ENCODE results near the gene NFATC3.

- TF ChIP-seq, protein P1, sequence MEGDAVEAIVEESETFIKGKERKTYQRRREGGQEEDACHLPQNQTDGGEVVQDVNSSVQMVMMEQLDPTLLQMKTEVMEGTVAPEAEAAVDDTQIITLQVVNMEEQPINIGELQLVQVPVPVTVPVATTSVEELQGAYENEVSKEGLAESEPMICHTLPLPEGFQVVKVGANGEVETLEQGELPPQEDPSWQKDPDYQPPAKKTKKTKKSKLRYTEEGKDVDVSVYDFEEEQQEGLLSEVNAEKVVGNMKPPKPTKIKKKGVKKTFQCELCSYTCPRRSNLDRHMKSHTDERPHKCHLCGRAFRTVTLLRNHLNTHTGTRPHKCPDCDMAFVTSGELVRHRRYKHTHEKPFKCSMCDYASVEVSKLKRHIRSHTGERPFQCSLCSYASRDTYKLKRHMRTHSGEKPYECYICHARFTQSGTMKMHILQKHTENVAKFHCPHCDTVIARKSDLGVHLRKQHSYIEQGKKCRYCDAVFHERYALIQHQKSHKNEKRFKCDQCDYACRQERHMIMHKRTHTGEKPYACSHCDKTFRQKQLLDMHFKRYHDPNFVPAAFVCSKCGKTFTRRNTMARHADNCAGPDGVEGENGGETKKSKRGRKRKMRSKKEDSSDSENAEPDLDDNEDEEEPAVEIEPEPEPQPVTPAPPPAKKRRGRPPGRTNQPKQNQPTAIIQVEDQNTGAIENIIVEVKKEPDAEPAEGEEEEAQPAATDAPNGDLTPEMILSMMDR (IDR thresholded peaks at IDR 0.05; ENCODE audit: low read depth, low read length, missing input control): no peak
- TF ChIP-seq TAF1 (conservative IDR thresholded peaks at IDR 0.05) (no peak), SP1 (IDR thresholded peaks at IDR 0.05) (no peak), GABPA (IDR thresholded peaks at IDR 0.05 in 1 of 2, conservative IDR thresholded peaks at IDR 0.05 in 1 of 2) (no peak)
- TF ChIP-seq, protein P2, sequence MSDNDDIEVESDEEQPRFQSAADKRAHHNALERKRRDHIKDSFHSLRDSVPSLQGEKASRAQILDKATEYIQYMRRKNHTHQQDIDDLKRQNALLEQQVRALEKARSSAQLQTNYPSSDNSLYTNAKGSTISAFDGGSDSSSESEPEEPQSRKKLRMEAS (IDR thresholded peaks at IDR 0.05): no peak
- TF ChIP-seq, protein P3, sequence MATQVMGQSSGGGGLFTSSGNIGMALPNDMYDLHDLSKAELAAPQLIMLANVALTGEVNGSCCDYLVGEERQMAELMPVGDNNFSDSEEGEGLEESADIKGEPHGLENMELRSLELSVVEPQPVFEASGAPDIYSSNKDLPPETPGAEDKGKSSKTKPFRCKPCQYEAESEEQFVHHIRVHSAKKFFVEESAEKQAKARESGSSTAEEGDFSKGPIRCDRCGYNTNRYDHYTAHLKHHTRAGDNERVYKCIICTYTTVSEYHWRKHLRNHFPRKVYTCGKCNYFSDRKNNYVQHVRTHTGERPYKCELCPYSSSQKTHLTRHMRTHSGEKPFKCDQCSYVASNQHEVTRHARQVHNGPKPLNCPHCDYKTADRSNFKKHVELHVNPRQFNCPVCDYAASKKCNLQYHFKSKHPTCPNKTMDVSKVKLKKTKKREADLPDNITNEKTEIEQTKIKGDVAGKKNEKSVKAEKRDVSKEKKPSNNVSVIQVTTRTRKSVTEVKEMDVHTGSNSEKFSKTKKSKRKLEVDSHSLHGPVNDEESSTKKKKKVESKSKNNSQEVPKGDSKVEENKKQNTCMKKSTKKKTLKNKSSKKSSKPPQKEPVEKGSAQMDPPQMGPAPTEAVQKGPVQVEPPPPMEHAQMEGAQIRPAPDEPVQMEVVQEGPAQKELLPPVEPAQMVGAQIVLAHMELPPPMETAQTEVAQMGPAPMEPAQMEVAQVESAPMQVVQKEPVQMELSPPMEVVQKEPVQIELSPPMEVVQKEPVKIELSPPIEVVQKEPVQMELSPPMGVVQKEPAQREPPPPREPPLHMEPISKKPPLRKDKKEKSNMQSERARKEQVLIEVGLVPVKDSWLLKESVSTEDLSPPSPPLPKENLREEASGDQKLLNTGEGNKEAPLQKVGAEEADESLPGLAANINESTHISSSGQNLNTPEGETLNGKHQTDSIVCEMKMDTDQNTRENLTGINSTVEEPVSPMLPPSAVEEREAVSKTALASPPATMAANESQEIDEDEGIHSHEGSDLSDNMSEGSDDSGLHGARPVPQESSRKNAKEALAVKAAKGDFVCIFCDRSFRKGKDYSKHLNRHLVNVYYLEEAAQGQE (IDR thresholded peaks at IDR 0.05): no peak
Measured at GRCh38 chr16:68269793-68270192, 184.6 kb downstream of the NFATC3 start.

Data from liver (tissue), 3 donors.